BLaER1 treated with 17β-estradiol and CSF1 and Interleukin-3, amounts not matched to agents 10 nM and 100 nM (cell line): ENCODE data around the gene DGKH.
"Not testable (repeated sequence)": the region's sequence is repeated elsewhere in the genome, so short reads cannot be mapped to it uniquely, and the experiment has no call there.

Source experiments
- H3K27ac ChIP-seq, 11 experiments: shearing (Covaris generic); formaldehyde crosslinking; 2 replicates each; pipeline ENCODE4 v1.8.1; 2022
- H3K27me3 ChIP-seq, 11 experiments: shearing (Covaris generic); formaldehyde crosslinking; 2 replicates each; pipeline ENCODE4 v1.8.1; 2022
- H3K36me3 ChIP-seq, 11 experiments: shearing (Covaris generic); formaldehyde crosslinking; 2 replicates each; pipeline ENCODE4 v1.8.1; 2022
- H3K4me1 ChIP-seq, 10 experiments: shearing (Covaris generic); formaldehyde crosslinking; 2 replicates each; pipeline ENCODE4 v1.8.1; 2022
- H3K4me2 ChIP-seq, 11 experiments: shearing (Covaris generic); formaldehyde crosslinking; 2 replicates each; pipeline ENCODE4 v1.8.1; 2022
- H3K4me3 ChIP-seq, 10 experiments: shearing (Covaris generic); formaldehyde crosslinking; 2 replicates each; pipeline ENCODE4 v1.8.1; 2022
- H3K9ac ChIP-seq, 11 experiments: shearing (Covaris generic); formaldehyde crosslinking; 2 replicates each; pipeline ENCODE4 v1.8.1; 2022
- H3K9me3 ChIP-seq, 11 experiments: shearing (Covaris generic); formaldehyde crosslinking; replicated peaks in 1 of 11; 2 replicates each; pipeline ENCODE4 v1.8.1; 2022
- H4K20me1 ChIP-seq, 11 experiments: shearing (Covaris generic); formaldehyde crosslinking; 2 replicates each; pipeline ENCODE4 v1.8.1; 2022
- Cebpa-rat ChIP-seq, 11 experiments: shearing (Covaris generic); IDR thresholded peaks; 2 replicates each; pipeline ENCODE4 v1.8.1; 2022

DGKH gene

GRCh38 chr13:42223681-42224080 lies 175.2 kb downstream of the DGKH start:
- Histone ChIP-seq H3K27ac (no peak overlapping the region), H4K20me1 (no peaks in the 10 kb centered on the region), H3K27me3 (no peaks in the 10 kb centered on the region), H3K9me3 (peaks cover 0 to 15% (median 8%) of the 10 kb centered on the region in 11 experiments; a peak in 10 of 22 replicates), H3K4me3 (no peak overlapping the region), H3K4me1 (peaks cover 0 to 6% (median 0%) of the 10 kb centered on the region in 10 experiments; a peak in 4 of 20 replicates), H3K4me2 (no peak overlapping the region), H3K36me3 (peaks cover 61 to 90% (median 77%) of the 10 kb centered on the region in 11 experiments), H3K9ac (no peak overlapping the region)
- TF ChIP-seq Cebpa-rat (IDR thresholded peaks at IDR 0.05), result no peak

GRCh38 chr13:42225051-42225450 lies 176.6 kb downstream of the DGKH start:
- Histone ChIP-seq H3K4me3 (no peak overlapping the region), H3K36me3 (peaks cover 61 to 90% (median 74%) of the 10 kb centered on the region in 11 experiments)

GRCh38 chr13:42226759-42227158 lies 178.3 kb downstream of the DGKH start:
- Histone ChIP-seq H3K4me1 (peaks cover 0 to 11% (median 0%) of the 10 kb centered on the region in 10 experiments; a peak in 4 of 20 replicates), H3K36me3 (peaks cover 50 to 87% (median 63%) of the 10 kb centered on the region in 11 experiments), H3K9me3 (peaks cover 0 to 15% (median 8%) of the 10 kb centered on the region in 11 experiments; a peak in 10 of 22 replicates)
- not testable (repeated sequence) for H3K4me3 ChIP-seq, H3K27me3 ChIP-seq, H3K9ac ChIP-seq, H4K20me1 ChIP-seq, H3K4me2 ChIP-seq, H3K27ac ChIP-seq

More at GRCh38 chr13:42225051-42225450, 176.6 kb downstream of the DGKH start:
- Histone ChIP-seq H3K4me1 (peaks cover 0 to 11% (median 0%) of the 10 kb centered on the region in 10 experiments; a peak in 4 of 20 replicates), H3K27ac (no peak overlapping the region), H4K20me1 (no peaks in the 10 kb centered on the region), H3K9me3 (peaks cover 0 to 15% (median 8%) of the 10 kb centered on the region in 11 experiments; a peak in 10 of 22 replicates), H3K4me2 (no peak overlapping the region), H3K27me3 (no peaks in the 10 kb centered on the region), H3K9ac (no peak overlapping the region)
- TF ChIP-seq Cebpa-rat (IDR thresholded peaks at IDR 0.05), result no peak

- Histone ChIP-seq H3K9me3 (peaks cover 0 to 15% (median 8%) of the 10 kb centered on the region in 11 experiments; a peak in 10 of 22 replicates), H3K27me3 (no peaks in the 10 kb centered on the region), H4K20me1 (no peaks in the 10 kb centered on the region), H3K4me1 (peaks cover 0 to 11% (median 0%) of the 10 kb centered on the region in 10 experiments; a peak in 4 of 20 replicates), H3K27ac (no peak overlapping the region), H3K4me3 (no peak overlapping the region), H3K4me2 (no peak overlapping the region), H3K9ac (no peak overlapping the region), H3K36me3 (peaks cover 48 to 87% (median 64%) of the 10 kb centered on the region in 11 experiments)
- no peak for TF ChIP-seq Cebpa-rat (IDR thresholded peaks at IDR 0.05)
These were observed 180.1 kb downstream of the DGKH start for GRCh38 chr13:42228527-42228926.

- Histone ChIP-seq H3K27me3 (no peaks in the 10 kb centered on the region), H3K36me3 (peaks cover 40 to 82% (median 59%) of the 10 kb centered on the region in 11 experiments), H3K4me3 (no peak overlapping the region), H3K9me3 (peaks cover 0 to 15% (median 8%) of the 10 kb centered on the region in 11 experiments; a peak in 9 of 22 replicates), H4K20me1 (no peaks in the 10 kb centered on the region), H3K4me2 (no peak overlapping the region), H3K4me1 (peaks cover 0 to 11% (median 0%) of the 10 kb centered on the region in 10 experiments; a peak in 4 of 20 replicates), H3K27ac (no peak overlapping the region), H3K9ac (no peak overlapping the region)
- no peak for TF ChIP-seq Cebpa-rat (IDR thresholded peaks at IDR 0.05)
These were observed 180.8 kb downstream of the DGKH start for GRCh38 chr13:42229287-42229686.

- H3K4me2 ChIP-seq, result no peak overlapping the region
- no peaks in the 10 kb centered on the region for H3K27me3 ChIP-seq
- H3K27ac ChIP-seq, result no peak overlapping the region
- no peaks in the 10 kb centered on the region for H4K20me1 ChIP-seq
- H3K4me1 ChIP-seq, result peaks cover 0 to 11% (median 0%) of the 10 kb centered on the region in 10 experiments; a peak in 4 of 20 replicates
- no peaks in the 10 kb centered on the region for H3K9me3 ChIP-seq
- H3K36me3 ChIP-seq, result peaks cover 16 to 66% (median 31%) of the 10 kb centered on the region in 11 experiments; a peak in 20 of 22 replicates
- no peak overlapping the region for H3K4me3 ChIP-seq
- no peak for TF ChIP-seq Cebpa-rat (IDR thresholded peaks at IDR 0.05)
- no peak overlapping the region for H3K9ac ChIP-seq
These were observed 184.2 kb downstream of the DGKH start for GRCh38 chr13:42232671-42233070.

- no peaks in the 10 kb centered on the region for H3K27me3 ChIP-seq
- no peak for TF ChIP-seq Cebpa-rat (IDR thresholded peaks at IDR 0.05)
- no peak overlapping the region for H3K9ac ChIP-seq
- no peak overlapping the region for H3K4me2 ChIP-seq
- H3K9me3 ChIP-seq, result no peaks in the 10 kb centered on the region
- peaks cover 0 to 4% (median 0%) of the 10 kb centered on the region in 10 experiments; a peak in 1 of 20 replicates for H3K4me1 ChIP-seq
- H3K4me3 ChIP-seq, result no peak overlapping the region
- peaks cover 16 to 61% (median 31%) of the 10 kb centered on the region in 11 experiments; a peak in 20 of 22 replicates for H3K36me3 ChIP-seq
- no peak overlapping the region for H3K27ac ChIP-seq
- no peaks in the 10 kb centered on the region for H4K20me1 ChIP-seq
These were observed 185.3 kb downstream of the DGKH start for GRCh38 chr13:42233726-42234125.

- H3K27ac ChIP-seq, result no peak overlapping the region
These were observed 190.7 kb downstream of the DGKH start for GRCh38 chr13:42239161-42239560.

GRCh38 chr13:42239644-42240043 lies 191.2 kb downstream of the DGKH start:
- no peaks in the 10 kb centered on the region for H3K27me3 ChIP-seq
- H3K4me2 ChIP-seq, result no peak overlapping the region
- H3K9ac ChIP-seq, result no peak overlapping the region
- H3K4me1 ChIP-seq, result no peaks in the 10 kb centered on the region
- H3K36me3 ChIP-seq, result peaks cover 0 to 39% (median 14%) of the 10 kb centered on the region in 11 experiments; a peak in 8 of 22 replicates
- no peak overlapping the region for H3K4me3 ChIP-seq
- H4K20me1 ChIP-seq, result no peaks in the 10 kb centered on the region
- no peak overlapping the region for H3K27ac ChIP-seq
- no peaks in the 10 kb centered on the region for H3K9me3 ChIP-seq
- no peak for TF ChIP-seq Cebpa-rat (IDR thresholded peaks at IDR 0.05)

More at GRCh38 chr13:42239161-42239560, 190.7 kb downstream of the DGKH start:
- no peak overlapping the region for H3K9ac ChIP-seq
- no peak overlapping the region for H3K4me3 ChIP-seq
- peaks cover 0 to 42% (median 13%) of the 10 kb centered on the region in 11 experiments; a peak in 10 of 22 replicates for H3K36me3 ChIP-seq
- TF ChIP-seq Cebpa-rat (IDR thresholded peaks at IDR 0.05), result no peak
- H3K9me3 ChIP-seq, result no peaks in the 10 kb centered on the region
- H3K27me3 ChIP-seq, result no peaks in the 10 kb centered on the region
- no peak overlapping the region for H3K4me2 ChIP-seq
- no peaks in the 10 kb centered on the region for H3K4me1 ChIP-seq
- H4K20me1 ChIP-seq, result no peaks in the 10 kb centered on the region

- H3K4me1 ChIP-seq, result no peaks in the 10 kb centered on the region
- no peak overlapping the region for H3K4me3 ChIP-seq
- H3K27me3 ChIP-seq, result no peaks in the 10 kb centered on the region
- H4K20me1 ChIP-seq, result no peaks in the 10 kb centered on the region
- H3K4me2 ChIP-seq, result no peak overlapping the region
- H3K9me3 ChIP-seq, result no peaks in the 10 kb centered on the region
- H3K27ac ChIP-seq, result no peak overlapping the region
- peaks cover 0 to 20% (median 6%) of the 10 kb centered on the region in 11 experiments; a peak in 6 of 22 replicates for H3K36me3 ChIP-seq
- no peak for TF ChIP-seq Cebpa-rat (IDR thresholded peaks at IDR 0.05)
- no peak overlapping the region for H3K9ac ChIP-seq
These were observed 198.1 kb downstream of the DGKH start for GRCh38 chr13:42246541-42246940.
